WTC11 (cell line): ENCODE data around the gene TMPRSS3. TPM values are rescaled to one million over a fixed set of nuclear protein-coding genes. Genes with fewer than 3 reads are reported as not detected.

ENCODE experiments used
- ATAC-seq: fragments of 200-7000 bp; cut with Tn5 transposase; 2 replicates; pipeline ENCODE4 v1.10.0; 2021; ENCODE audit warnings: mild to moderate bottlenecking, moderate library complexity
- CTCF ChIA-PET: fragments of 300-600 bp; sonication (Branson Sonifier 250); formaldehyde crosslinking; loops from one replicate; lab custom pipeline; 2021; ENCODE audit warnings: antibody characterized with exemption; lab: Charles Lee
- POLR2A ChIA-PET: fragments of 350-600 bp; sonication (Branson Sonifier 250); formaldehyde crosslinking; loops from one replicate; lab custom pipeline; 2021; ENCODE audit warnings: antibody characterized with exemption; lab: Charles Lee
- DNase-seq: peaks from one replicate; pipeline ENCODE4 v3.0.0; 2021; ENCODE audit warnings: low spot score
- H3K27ac Mint-ChIP-seq: 2 replicates; pipeline ENCODE4 v1.8.0; 2021; ENCODE audit warnings: mixed read lengths
- H3K27me3 Mint-ChIP-seq: 2 replicates; pipeline ENCODE4 v1.8.0; 2021; ENCODE audit warnings: low read depth, mild to moderate bottlenecking, moderate library complexity, mixed read lengths
- H3K36me3 Mint-ChIP-seq: 2 replicates; pipeline ENCODE4 v1.8.0; 2021; ENCODE audit warnings: mixed read lengths
- H3K4me1 Mint-ChIP-seq: 2 replicates; pipeline ENCODE4 v1.8.0; 2022; ENCODE audit warnings: mixed read lengths
- H3K4me3 Mint-ChIP-seq: 2 replicates; pipeline ENCODE4 v1.8.0; 2021; ENCODE audit warnings: mild to moderate bottlenecking, moderate library complexity, mixed read lengths
- H3K9me3 Mint-ChIP-seq: 2 replicates; pipeline ENCODE4 v1.8.0; 2021; ENCODE audit warnings: mixed read lengths
- ATF1 ChIP-seq: sonication (generic); formaldehyde crosslinking; IDR thresholded peaks from 2 replicates; pipeline ENCODE4 v1.8.1; 2023; ENCODE audit warnings: mild to moderate bottlenecking, moderate library complexity, missing genetic modification reagents
- GABPB1 ChIP-seq: sonication (generic); formaldehyde crosslinking; IDR thresholded peaks from 2 replicates; pipeline ENCODE4 v1.8.1; 2023; ENCODE audit warnings: mild to moderate bottlenecking, missing genetic modification reagents
- NFE2L1 ChIP-seq: sonication (generic); formaldehyde crosslinking; IDR thresholded peaks from 2 replicates; pipeline ENCODE4 v1.8.1; 2023; ENCODE audit warnings: missing genetic modification reagents
- SMAD3 ChIP-seq: sonication (generic); formaldehyde crosslinking; IDR thresholded peaks from 2 replicates; pipeline ENCODE4 v1.8.0; 2022; ENCODE audit warnings: missing genetic modification reagents, mild to moderate bottlenecking, borderline replicate concordance
- SOX15 ChIP-seq: fragments of 250-450 bp; sonication (Bioruptor Pico); IDR thresholded peaks from 2 replicates; pipeline ENCODE4 v1.9.0; 2021; ENCODE audit warnings: mild to moderate bottlenecking
- TEAD1 ChIP-seq: sonication (generic); formaldehyde crosslinking; IDR thresholded peaks from 2 replicates; pipeline ENCODE4 v1.8.0; 2022; ENCODE audit warnings: mild to moderate bottlenecking, missing genetic modification reagents
- ZNF219 ChIP-seq: sonication (generic); formaldehyde crosslinking; IDR thresholded peaks from 2 replicates; pipeline ENCODE4 v1.8.0; 2023; ENCODE audit warnings: missing genetic modification reagents, mild to moderate bottlenecking, borderline replicate concordance
- ZNF232 ChIP-seq: sonication (generic); formaldehyde crosslinking; IDR thresholded peaks from 2 replicates; pipeline ENCODE4 v1.8.0; 2022; ENCODE audit warnings: mild to moderate bottlenecking, missing genetic modification reagents
- ZNF396 ChIP-seq: fragments of 250-450 bp; sonication (Bioruptor Pico); IDR thresholded peaks from 2 replicates; pipeline ENCODE4 v1.8.0; 2021; ENCODE audit warnings: mild to moderate bottlenecking, moderate library complexity, borderline replicate concordance
- ZNF423 ChIP-seq: fragments of 250-450 bp; sonication (Bioruptor Pico); IDR thresholded peaks from 2 replicates; pipeline ENCODE4 v2.1.2; 2022; ENCODE audit warnings: mild to moderate bottlenecking, moderate library complexity
- total RNA-seq: library from RNA; stranded (reverse); gene quantifications from 3 replicates; pipeline ENCODE4 v1.2.3, GENCODE V29; 2021
- TF ChIP-seq, protein P1 (sequence below): sonication (generic); formaldehyde crosslinking; IDR thresholded peaks from 2 replicates; pipeline ENCODE4 v1.8.1; 2022; ENCODE audit warnings: missing genetic modification reagents, borderline replicate concordance
- TF ChIP-seq, protein P2 (sequence below): sonication (generic); formaldehyde crosslinking; IDR thresholded peaks from 2 replicates; pipeline ENCODE4 v1.8.0; 2023; ENCODE audit warnings: missing genetic modification reagents, mild to moderate bottlenecking, borderline replicate concordance
- TF ChIP-seq, protein P3 (sequence below): sonication (generic); formaldehyde crosslinking; IDR thresholded peaks from 2 replicates; pipeline ENCODE4 v1.8.1; 2022; ENCODE audit warnings: mild to moderate bottlenecking, moderate library complexity, missing genetic modification reagents
- TF ChIP-seq, protein P4 (sequence below): fragments of 250-450 bp; sonication (Bioruptor Pico); IDR thresholded peaks from 2 replicates; pipeline ENCODE4 v2.1.2; 2022; ENCODE audit warnings: mild to moderate bottlenecking, moderate library complexity
- TF ChIP-seq, protein P5 (sequence below): sonication (generic); formaldehyde crosslinking; IDR thresholded peaks from 2 replicates; pipeline ENCODE4 v1.8.1; 2023; ENCODE audit warnings: mild to moderate bottlenecking, missing genetic modification reagents, borderline replicate concordance
- TF ChIP-seq, protein P6 (sequence below): fragments of 250-450 bp; sonication (Bioruptor Pico); IDR thresholded peaks from 2 replicates; pipeline ENCODE4 v1.9.0; 2021; ENCODE audit warnings: moderate library complexity, mild to moderate bottlenecking, inconsistent platforms, borderline replicate concordance
- TF ChIP-seq, protein P7 (sequence below): sonication (generic); formaldehyde crosslinking; IDR thresholded peaks from 2 replicates; pipeline ENCODE4 v1.8.1; 2023; ENCODE audit warnings: mild to moderate bottlenecking, missing genetic modification reagents, moderate library complexity
- TF ChIP-seq, protein P8 (sequence below): sonication (generic); formaldehyde crosslinking; IDR thresholded peaks from 2 replicates; pipeline ENCODE4 v1.8.0; 2022; ENCODE audit warnings: mild to moderate bottlenecking, missing genetic modification reagents
- TF ChIP-seq, protein P9 (sequence below): sonication (generic); formaldehyde crosslinking; IDR thresholded peaks from 2 replicates; pipeline ENCODE4 v1.8.0; 2023; ENCODE audit warnings: missing genetic modification reagents

The TMPRSS3 gene
- total RNA-seq, 1 experiment from 2014 or later: 0.39 TPM

DNA sequence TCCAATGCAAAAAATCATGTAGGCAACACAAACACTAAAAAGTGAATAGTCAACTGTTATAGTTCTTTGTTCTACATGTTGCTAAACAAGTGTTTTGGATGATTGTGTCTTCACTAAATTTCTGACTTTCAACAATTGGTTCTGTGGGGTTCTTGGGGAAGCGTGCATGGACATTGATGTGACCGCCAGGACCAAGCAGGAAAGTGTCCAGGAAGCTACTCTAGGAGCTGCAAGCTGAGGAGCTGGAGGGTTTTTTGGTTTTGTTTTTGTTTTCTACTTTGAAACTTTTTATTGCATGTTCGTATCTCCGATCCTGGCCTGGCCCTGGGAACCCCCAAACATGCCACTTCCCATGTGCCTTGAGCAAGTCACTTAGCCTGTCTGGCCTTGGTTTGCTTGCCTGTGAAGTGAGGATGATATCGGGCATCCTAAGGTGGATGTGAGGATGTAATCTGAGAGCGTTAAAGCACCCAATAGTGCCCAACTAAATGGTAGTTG lies 8.0 kb downstream of the TMPRSS3 start:
- DNase-seq (no peak), ATAC-seq (no peak)
- Mint-ChIP-seq H3K4me1 (peaks cover 31% of the 10 kb centered on the region), H3K27ac (no peak overlapping the region), H3K9me3 (0 out of 2 replicates have a peak, but pooled peaks cover 5% of the 10 kb centered on the region), H3K36me3 (no peaks in the 10 kb centered on the region; the same call in 1 of the 2 replicates), H3K4me3 (no peak overlapping the region), H3K27me3 (peaks cover 8% of the 10 kb centered on the region; the same call in 1 of the 2 replicates)
- ChIA-PET POLR2A (interaction anchor here (0.6 kb wide), 2 partner anchors 10 to 18 kb away, joined by 3 to 5 read pairs; no protein-coding TSS in a partner anchor), CTCF (interaction anchor here (0.6 to 2.9 kb wide), 5 partner anchors 23 to 642 kb away, joined by 3 to 20 read pairs (median 4); no protein-coding TSS in a partner anchor)
- TF ChIP-seq, protein P1, sequence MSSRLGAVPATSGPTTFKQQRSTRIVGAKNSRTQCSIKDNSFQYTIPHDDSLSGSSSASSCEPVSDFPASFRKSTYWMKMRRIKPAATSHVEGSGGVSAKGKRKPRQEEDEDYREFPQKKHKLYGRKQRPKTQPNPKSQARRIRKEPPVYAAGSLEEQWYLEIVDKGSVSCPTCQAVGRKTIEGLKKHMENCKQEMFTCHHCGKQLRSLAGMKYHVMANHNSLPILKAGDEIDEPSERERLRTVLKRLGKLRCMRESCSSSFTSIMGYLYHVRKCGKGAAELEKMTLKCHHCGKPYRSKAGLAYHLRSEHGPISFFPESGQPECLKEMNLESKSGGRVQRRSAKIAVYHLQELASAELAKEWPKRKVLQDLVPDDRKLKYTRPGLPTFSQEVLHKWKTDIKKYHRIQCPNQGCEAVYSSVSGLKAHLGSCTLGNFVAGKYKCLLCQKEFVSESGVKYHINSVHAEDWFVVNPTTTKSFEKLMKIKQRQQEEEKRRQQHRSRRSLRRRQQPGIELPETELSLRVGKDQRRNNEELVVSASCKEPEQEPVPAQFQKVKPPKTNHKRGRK (CRISPR knock-in tag): no peak
- no peak for TF ChIP-seq NFE2L1 (CRISPR knock-in tag)
- TF ChIP-seq, protein P2, sequence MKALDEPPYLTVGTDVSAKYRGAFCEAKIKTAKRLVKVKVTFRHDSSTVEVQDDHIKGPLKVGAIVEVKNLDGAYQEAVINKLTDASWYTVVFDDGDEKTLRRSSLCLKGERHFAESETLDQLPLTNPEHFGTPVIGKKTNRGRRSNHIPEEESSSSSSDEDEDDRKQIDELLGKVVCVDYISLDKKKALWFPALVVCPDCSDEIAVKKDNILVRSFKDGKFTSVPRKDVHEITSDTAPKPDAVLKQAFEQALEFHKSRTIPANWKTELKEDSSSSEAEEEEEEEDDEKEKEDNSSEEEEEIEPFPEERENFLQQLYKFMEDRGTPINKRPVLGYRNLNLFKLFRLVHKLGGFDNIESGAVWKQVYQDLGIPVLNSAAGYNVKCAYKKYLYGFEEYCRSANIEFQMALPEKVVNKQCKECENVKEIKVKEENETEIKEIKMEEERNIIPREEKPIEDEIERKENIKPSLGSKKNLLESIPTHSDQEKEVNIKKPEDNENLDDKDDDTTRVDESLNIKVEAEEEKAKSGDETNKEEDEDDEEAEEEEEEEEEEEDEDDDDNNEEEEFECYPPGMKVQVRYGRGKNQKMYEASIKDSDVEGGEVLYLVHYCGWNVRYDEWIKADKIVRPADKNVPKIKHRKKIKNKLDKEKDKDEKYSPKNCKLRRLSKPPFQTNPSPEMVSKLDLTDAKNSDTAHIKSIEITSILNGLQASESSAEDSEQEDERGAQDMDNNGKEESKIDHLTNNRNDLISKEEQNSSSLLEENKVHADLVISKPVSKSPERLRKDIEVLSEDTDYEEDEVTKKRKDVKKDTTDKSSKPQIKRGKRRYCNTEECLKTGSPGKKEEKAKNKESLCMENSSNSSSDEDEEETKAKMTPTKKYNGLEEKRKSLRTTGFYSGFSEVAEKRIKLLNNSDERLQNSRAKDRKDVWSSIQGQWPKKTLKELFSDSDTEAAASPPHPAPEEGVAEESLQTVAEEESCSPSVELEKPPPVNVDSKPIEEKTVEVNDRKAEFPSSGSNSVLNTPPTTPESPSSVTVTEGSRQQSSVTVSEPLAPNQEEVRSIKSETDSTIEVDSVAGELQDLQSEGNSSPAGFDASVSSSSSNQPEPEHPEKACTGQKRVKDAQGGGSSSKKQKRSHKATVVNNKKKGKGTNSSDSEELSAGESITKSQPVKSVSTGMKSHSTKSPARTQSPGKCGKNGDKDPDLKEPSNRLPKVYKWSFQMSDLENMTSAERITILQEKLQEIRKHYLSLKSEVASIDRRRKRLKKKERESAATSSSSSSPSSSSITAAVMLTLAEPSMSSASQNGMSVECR (CRISPR knock-in tag): no peak
- no peak for TF ChIP-seq SOX15
- TF ChIP-seq ZNF423 (CRISPR knock-in tag): no peak
- TF ChIP-seq, protein P3, sequence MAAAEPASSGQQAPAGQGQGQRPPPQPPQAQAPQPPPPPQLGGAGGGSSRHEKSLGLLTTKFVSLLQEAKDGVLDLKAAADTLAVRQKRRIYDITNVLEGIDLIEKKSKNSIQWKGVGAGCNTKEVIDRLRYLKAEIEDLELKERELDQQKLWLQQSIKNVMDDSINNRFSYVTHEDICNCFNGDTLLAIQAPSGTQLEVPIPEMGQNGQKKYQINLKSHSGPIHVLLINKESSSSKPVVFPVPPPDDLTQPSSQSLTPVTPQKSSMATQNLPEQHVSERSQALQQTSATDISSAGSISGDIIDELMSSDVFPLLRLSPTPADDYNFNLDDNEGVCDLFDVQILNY (CRISPR knock-in tag): no peak
- TF ChIP-seq, protein P4, sequence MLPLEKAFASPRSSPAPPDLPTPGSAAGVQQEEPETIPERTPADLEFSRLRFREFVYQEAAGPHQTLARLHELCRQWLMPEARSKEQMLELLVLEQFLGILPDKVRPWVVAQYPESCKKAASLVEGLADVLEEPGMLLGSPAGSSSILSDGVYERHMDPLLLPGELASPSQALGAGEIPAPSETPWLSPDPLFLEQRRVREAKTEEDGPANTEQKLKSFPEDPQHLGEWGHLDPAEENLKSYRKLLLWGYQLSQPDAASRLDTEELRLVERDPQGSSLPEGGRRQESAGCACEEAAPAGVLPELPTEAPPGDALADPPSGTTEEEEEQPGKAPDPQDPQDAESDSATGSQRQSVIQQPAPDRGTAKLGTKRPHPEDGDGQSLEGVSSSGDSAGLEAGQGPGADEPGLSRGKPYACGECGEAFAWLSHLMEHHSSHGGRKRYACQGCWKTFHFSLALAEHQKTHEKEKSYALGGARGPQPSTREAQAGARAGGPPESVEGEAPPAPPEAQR: no peak
- TF ChIP-seq GABPB1 (CRISPR knock-in tag): no peak
- TF ChIP-seq, protein P5, sequence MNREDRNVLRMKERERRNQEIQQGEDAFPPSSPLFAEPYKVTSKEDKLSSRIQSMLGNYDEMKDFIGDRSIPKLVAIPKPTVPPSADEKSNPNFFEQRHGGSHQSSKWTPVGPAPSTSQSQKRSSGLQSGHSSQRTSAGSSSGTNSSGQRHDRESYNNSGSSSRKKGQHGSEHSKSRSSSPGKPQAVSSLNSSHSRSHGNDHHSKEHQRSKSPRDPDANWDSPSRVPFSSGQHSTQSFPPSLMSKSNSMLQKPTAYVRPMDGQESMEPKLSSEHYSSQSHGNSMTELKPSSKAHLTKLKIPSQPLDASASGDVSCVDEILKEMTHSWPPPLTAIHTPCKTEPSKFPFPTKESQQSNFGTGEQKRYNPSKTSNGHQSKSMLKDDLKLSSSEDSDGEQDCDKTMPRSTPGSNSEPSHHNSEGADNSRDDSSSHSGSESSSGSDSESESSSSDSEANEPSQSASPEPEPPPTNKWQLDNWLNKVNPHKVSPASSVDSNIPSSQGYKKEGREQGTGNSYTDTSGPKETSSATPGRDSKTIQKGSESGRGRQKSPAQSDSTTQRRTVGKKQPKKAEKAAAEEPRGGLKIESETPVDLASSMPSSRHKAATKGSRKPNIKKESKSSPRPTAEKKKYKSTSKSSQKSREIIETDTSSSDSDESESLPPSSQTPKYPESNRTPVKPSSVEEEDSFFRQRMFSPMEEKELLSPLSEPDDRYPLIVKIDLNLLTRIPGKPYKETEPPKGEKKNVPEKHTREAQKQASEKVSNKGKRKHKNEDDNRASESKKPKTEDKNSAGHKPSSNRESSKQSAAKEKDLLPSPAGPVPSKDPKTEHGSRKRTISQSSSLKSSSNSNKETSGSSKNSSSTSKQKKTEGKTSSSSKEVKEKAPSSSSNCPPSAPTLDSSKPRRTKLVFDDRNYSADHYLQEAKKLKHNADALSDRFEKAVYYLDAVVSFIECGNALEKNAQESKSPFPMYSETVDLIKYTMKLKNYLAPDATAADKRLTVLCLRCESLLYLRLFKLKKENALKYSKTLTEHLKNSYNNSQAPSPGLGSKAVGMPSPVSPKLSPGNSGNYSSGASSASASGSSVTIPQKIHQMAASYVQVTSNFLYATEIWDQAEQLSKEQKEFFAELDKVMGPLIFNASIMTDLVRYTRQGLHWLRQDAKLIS (CRISPR knock-in tag): no peak
- TF ChIP-seq ZNF219 (CRISPR knock-in tag): no peak
- TF ChIP-seq ZNF232 (CRISPR knock-in tag): no peak

DNA sequence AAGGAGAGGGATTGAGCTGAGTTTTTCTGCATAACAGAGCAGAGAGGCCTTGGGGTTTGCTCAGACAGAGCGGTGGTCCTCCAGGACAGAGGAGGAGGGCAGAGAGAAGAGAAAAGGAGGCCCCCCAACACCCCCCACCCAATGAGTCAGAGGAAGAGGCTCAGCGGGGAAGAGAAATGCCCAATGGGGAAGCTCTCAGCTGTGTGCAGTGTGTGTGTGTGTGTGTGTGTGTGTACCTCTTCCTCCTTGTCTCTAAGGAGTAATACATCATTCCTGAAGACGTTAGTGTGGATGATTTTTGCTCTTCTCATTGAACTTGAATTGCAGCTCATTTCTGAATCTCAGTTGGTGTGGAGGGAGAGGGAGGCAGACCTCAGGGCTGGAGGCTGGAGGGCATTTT lies 8.7 kb downstream of the TMPRSS3 start:
- H3K4me1 Mint-ChIP-seq: peaks cover 31% of the 10 kb centered on the region
- no peak overlapping the region for H3K27ac Mint-ChIP-seq
- POLR2A ChIA-PET: interaction anchor here (0.6 kb wide), 2 partner anchors 10 to 18 kb away, joined by 3 to 5 read pairs; no protein-coding TSS in a partner anchor
- ATAC-seq (no peak), DNase-seq (no peak)
- CTCF ChIA-PET: interaction anchor here (0.6 to 2.9 kb wide), 4 partner anchors 24 to 641 kb away, joined by 3 to 20 read pairs (median 4); no protein-coding TSS in a partner anchor
- H3K27me3 Mint-ChIP-seq: peaks cover 8% of the 10 kb centered on the region; the same call in 1 of the 2 replicates
- H3K4me3 Mint-ChIP-seq: no peak overlapping the region
- no peaks in the 10 kb centered on the region; the same call in 1 of the 2 replicates for H3K36me3 Mint-ChIP-seq
- peaks cover 10% of the 10 kb centered on the region for H3K9me3 Mint-ChIP-seq
- TF ChIP-seq ZNF396 (CRISPR knock-in tag): no peak
- TF ChIP-seq, protein P6, sequence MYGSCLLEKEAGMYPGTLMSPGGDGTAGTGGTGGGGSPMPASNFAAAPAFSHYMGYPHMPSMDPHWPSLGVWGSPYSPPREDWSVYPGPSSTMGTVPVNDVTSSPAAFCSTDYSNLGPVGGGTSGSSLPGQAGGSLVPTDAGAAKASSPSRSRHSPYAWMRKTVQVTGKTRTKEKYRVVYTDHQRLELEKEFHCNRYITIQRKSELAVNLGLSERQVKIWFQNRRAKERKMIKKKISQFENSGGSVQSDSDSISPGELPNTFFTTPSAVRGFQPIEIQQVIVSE (CRISPR knock-in tag): no peak
- no peak for TF ChIP-seq TEAD1 (CRISPR knock-in tag)
- TF ChIP-seq SOX15: no peak
- TF ChIP-seq, protein P7, sequence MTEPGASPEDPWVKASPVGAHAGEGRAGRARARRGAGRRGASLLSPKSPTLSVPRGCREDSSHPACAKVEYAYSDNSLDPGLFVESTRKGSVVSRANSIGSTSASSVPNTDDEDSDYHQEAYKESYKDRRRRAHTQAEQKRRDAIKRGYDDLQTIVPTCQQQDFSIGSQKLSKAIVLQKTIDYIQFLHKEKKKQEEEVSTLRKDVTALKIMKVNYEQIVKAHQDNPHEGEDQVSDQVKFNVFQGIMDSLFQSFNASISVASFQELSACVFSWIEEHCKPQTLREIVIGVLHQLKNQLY (CRISPR knock-in tag): no peak
- TF ChIP-seq, protein P8, sequence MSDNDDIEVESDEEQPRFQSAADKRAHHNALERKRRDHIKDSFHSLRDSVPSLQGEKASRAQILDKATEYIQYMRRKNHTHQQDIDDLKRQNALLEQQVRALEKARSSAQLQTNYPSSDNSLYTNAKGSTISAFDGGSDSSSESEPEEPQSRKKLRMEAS: no peak
- TF ChIP-seq SMAD3: no peak
- no peak for TF ChIP-seq ATF1 (CRISPR knock-in tag)
- TF ChIP-seq, protein P9, sequence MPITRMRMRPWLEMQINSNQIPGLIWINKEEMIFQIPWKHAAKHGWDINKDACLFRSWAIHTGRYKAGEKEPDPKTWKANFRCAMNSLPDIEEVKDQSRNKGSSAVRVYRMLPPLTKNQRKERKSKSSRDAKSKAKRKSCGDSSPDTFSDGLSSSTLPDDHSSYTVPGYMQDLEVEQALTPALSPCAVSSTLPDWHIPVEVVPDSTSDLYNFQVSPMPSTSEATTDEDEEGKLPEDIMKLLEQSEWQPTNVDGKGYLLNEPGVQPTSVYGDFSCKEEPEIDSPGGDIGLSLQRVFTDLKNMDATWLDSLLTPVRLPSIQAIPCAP (CRISPR knock-in tag): no peak
